Upper lobe of left lung (tissue), 4 donors: ENCODE measurements around the gene GNS.

Experiments
- CTCF ChIP-seq, 6 experiments: fragments of 450-650 bp in 4 of 6; fragments of 200-600 bp in 2 of 6; sonication (generic) in 2 of 6; IDR thresholded peaks; one replicate each; pipeline ENCODE4 v1.5.1; 2016 to 2019; ENCODE audit warnings: antibody characterized with exemption in 6 of 6
- POLR2A ChIP-seq, 4 donors: fragments of 450-650 bp; IDR thresholded peaks; one replicate each; pipeline ENCODE4 v1.5.1; 2016 to 2017; ENCODE audit warnings: antibody characterized with exemption in 4 of 4, mild to moderate bottlenecking in 2 of 4
- POLR2AphosphoS5 ChIP-seq, 2 donors: sonication (generic); formaldehyde crosslinking; IDR thresholded peaks; one replicate each; pipeline ENCODE4 v1.5.1; 2017; ENCODE audit warnings: antibody characterized with exemption in 2 of 2

GRCh38 chr12:64700532-64700931 lies 58.7 kb downstream of the GNS start:
- no peak for TF ChIP-seq POLR2AphosphoS5 (IDR thresholded peaks at IDR 0.05)
- no peak for TF ChIP-seq POLR2A (IDR thresholded peaks at IDR 0.05)
- no peak for TF ChIP-seq CTCF (IDR thresholded peaks at IDR 0.05)
